ENCODE data around the gene MYPOP. TPM values are rescaled to one million over a fixed set of nuclear protein-coding genes. Genes with fewer than 3 reads are reported as not detected.

MYPOP gene
- total and polyA plus RNA-seq, 9 of the 15 experiments (the other 6 are each of a cell fraction or from before 2014, with no cell fraction given): 0.32 to 7.6 (median 1.6) TPM

DNA sequence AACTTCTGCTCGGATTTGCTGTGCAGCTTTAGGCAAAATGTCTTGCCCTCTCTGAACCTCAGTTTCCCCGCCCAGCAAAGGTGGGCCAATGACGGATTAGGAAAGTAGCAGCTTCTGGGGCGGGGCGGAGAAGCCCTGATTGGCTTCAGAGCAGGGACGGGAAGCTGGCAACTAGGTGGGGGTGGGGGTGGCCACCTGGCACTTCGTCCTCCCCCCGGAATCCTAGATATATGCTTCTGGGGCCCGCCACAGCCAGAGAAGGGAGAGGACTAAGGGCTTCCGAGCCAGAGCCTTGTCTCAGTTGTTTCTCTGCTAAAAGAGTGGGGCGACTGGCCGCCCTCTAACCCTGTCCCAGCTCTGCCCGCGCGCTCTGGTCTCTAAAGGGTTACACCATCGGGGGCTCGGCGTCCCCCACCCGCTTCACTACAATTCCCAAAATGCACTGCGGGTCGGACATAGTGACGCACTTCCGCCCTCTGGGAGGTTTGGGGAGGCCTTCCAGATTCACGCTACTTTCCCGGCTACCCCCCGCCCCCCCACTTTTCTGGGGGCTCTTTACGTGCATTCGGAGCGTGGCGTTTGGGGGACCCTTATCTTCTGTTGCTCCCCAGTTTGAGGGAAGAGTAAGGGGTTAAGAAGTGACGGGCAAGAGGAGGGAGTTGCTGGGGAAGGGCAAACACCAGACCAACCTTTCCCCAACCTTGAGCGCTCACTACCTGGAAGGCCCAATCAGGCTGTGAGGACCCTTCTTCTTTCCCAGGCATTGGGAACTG, 15.8 kb downstream of the MYPOP start (continued):
- TF ChIP-seq, protein P1, sequence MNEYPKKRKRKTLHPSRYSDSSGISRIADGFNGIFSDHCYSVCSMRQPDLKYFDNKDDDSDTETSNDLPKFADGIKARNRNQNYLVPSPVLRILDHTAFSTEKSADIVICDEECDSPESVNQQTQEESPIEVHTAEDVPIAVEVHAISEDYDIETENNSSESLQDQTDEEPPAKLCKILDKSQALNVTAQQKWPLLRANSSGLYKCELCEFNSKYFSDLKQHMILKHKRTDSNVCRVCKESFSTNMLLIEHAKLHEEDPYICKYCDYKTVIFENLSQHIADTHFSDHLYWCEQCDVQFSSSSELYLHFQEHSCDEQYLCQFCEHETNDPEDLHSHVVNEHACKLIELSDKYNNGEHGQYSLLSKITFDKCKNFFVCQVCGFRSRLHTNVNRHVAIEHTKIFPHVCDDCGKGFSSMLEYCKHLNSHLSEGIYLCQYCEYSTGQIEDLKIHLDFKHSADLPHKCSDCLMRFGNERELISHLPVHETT (CRISPR knock-in tag; conservative IDR thresholded peaks at IDR 0.05 in 1 of 2, IDR thresholded peaks at IDR 0.05 in 1 of 2): no peak
- TF ChIP-seq ZKSCAN1 (IDR thresholded peaks at IDR 0.05; ENCODE audit: low read depth, low read length) (no peak; the same call in 1 of the 2 replicates), FUS (optimal IDR thresholded peaks at IDR 0.05; ENCODE audit: low read depth, low read length) (no peak), BRCA1 (IDR thresholded peaks at IDR 0.05) (no peak), BRCA1 (CRISPR knock-in tag; IDR thresholded peaks at IDR 0.05) (no peak), NONO (IDR thresholded peaks at IDR 0.05; ENCODE audit: low read depth in 2 of 2, low read length in 1 of 2) (no peak), ZNF57 (CRISPR knock-in tag; IDR thresholded peaks at IDR 0.05) (no peak), KAT2B (IDR thresholded peaks at IDR 0.05; ENCODE audit: low read depth, low read length) (no peak), MCM2 (IDR thresholded peaks at IDR 0.05; ENCODE audit: low read depth) (no peak), ZNF586 (CRISPR knock-in tag; conservative IDR thresholded peaks at IDR 0.05) (no peak), TEAD4 (IDR thresholded peaks at IDR 0.05; ENCODE audit: low read length) (no peak), TEAD4 (CRISPR knock-in tag; IDR thresholded peaks at IDR 0.05; ENCODE audit: borderline replicate concordance) (no peak), NR1H2 (CRISPR knock-in tag; IDR thresholded peaks at IDR 0.05) (no peak), FOXJ3 (CRISPR knock-in tag; IDR thresholded peaks at IDR 0.05) (no peak), GABPB1 (CRISPR knock-in tag; IDR thresholded peaks at IDR 0.05) (peak; percentile 97), RCOR1 (IDR thresholded peaks at IDR 0.05; ENCODE audit: borderline replicate concordance in 1 of 2, low read depth in 2 of 2, low read length in 2 of 2) (peak in 1 of 2 experiments; percentile 73; a peak in 1 of 4 replicates), SMC3 (conservative IDR thresholded peaks at IDR 0.05; ENCODE audit: insufficient read depth, low read depth, low read length) (no peak)
- TF ChIP-seq, protein P2, sequence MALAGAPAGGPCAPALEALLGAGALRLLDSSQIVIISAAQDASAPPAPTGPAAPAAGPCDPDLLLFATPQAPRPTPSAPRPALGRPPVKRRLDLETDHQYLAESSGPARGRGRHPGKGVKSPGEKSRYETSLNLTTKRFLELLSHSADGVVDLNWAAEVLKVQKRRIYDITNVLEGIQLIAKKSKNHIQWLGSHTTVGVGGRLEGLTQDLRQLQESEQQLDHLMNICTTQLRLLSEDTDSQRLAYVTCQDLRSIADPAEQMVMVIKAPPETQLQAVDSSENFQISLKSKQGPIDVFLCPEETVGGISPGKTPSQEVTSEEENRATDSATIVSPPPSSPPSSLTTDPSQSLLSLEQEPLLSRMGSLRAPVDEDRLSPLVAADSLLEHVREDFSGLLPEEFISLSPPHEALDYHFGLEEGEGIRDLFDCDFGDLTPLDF (CRISPR knock-in tag; IDR thresholded peaks at IDR 0.05): peak; percentile 78
- TF ChIP-seq, protein P3, sequence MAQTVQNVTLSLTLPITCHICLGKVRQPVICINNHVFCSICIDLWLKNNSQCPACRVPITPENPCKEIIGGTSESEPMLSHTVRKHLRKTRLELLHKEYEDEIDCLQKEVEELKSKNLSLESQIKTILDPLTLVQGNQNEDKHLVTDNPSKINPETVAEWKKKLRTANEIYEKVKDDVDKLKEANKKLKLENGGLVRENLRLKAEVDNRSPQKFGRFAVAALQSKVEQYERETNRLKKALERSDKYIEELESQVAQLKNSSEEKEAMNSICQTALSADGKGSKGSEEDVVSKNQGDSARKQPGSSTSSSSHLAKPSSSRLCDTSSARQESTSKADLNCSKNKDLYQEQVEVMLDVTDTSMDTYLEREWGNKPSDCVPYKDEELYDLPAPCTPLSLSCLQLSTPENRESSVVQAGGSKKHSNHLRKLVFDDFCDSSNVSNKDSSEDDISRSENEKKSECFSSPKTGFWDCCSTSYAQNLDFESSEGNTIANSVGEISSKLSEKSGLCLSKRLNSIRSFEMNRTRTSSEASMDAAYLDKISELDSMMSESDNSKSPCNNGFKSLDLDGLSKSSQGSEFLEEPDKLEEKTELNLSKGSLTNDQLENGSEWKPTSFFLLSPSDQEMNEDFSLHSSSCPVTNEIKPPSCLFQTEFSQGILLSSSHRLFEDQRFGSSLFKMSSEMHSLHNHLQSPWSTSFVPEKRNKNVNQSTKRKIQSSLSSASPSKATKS (CRISPR knock-in tag; IDR thresholded peaks at IDR 0.05): no peak
- TF ChIP-seq, protein P4, sequence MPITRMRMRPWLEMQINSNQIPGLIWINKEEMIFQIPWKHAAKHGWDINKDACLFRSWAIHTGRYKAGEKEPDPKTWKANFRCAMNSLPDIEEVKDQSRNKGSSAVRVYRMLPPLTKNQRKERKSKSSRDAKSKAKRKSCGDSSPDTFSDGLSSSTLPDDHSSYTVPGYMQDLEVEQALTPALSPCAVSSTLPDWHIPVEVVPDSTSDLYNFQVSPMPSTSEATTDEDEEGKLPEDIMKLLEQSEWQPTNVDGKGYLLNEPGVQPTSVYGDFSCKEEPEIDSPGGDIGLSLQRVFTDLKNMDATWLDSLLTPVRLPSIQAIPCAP (CRISPR knock-in tag; IDR thresholded peaks at IDR 0.05; ENCODE audit: borderline replicate concordance): no peak
- TF ChIP-seq, protein P5, sequence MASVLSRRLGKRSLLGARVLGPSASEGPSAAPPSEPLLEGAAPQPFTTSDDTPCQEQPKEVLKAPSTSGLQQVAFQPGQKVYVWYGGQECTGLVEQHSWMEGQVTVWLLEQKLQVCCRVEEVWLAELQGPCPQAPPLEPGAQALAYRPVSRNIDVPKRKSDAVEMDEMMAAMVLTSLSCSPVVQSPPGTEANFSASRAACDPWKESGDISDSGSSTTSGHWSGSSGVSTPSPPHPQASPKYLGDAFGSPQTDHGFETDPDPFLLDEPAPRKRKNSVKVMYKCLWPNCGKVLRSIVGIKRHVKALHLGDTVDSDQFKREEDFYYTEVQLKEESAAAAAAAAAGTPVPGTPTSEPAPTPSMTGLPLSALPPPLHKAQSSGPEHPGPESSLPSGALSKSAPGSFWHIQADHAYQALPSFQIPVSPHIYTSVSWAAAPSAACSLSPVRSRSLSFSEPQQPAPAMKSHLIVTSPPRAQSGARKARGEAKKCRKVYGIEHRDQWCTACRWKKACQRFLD (CRISPR knock-in tag; IDR thresholded peaks at IDR 0.05): no peak
